BLaER1 (cell line): Measurements from ENCODE around the gene TBC1D21.

Source experiments
- H3K27ac ChIP-seq: shearing (Covaris generic); formaldehyde crosslinking; 2 replicates; pipeline ENCODE4 v1.8.1; 2022
- H3K27me3 ChIP-seq: shearing (Covaris generic); formaldehyde crosslinking; 2 replicates; pipeline ENCODE4 v1.8.1; 2022
- H3K36me3 ChIP-seq: shearing (Covaris generic); formaldehyde crosslinking; 2 replicates; pipeline ENCODE4 v1.8.1; 2022
- H3K4me1 ChIP-seq: shearing (Covaris generic); formaldehyde crosslinking; 2 replicates; pipeline ENCODE4 v1.8.1; 2022
- H3K4me2 ChIP-seq: shearing (Covaris generic); formaldehyde crosslinking; 2 replicates; pipeline ENCODE4 v1.8.1; 2022
- H3K4me3 ChIP-seq: shearing (Covaris generic); formaldehyde crosslinking; 2 replicates; pipeline ENCODE4 v1.8.1; 2022
- H3K9ac ChIP-seq: shearing (Covaris generic); formaldehyde crosslinking; 2 replicates; pipeline ENCODE4 v1.8.1; 2022
- H3K9me3 ChIP-seq: shearing (Covaris generic); formaldehyde crosslinking; 2 replicates; pipeline ENCODE4 v1.8.1; 2022
- H4K20me1 ChIP-seq: shearing (Covaris generic); formaldehyde crosslinking; 2 replicates; pipeline ENCODE4 v1.8.1; 2022
- Cebpa-rat ChIP-seq: shearing (Covaris generic); IDR thresholded peaks from 2 replicates; pipeline ENCODE4 v1.8.1; 2022

The TBC1D21 gene

DNA sequence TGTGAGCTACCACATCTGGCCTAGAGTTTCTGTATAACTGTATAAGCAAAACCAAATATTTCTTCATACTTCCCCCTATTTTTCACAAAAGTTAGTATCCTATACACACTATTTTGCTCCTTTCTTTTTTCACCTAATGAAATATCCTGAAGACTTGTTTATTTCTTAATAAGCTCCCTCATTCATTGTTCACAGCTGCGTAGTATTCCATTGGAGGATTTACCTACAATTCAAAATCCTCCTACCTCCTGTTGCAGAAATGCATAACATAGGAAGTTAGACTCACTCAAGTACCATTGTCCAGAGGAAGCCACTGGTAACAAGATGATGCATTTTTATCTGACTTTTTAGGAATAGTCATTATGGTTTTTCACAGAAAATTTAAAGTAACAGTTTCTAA lies 29.6 kb upstream of the TBC1D21 start:
- Histone ChIP-seq H3K36me3 (no peaks in the 10 kb centered on the region), H3K9me3 (no peaks in the 10 kb centered on the region), H3K4me1 (peaks cover 6% of the 10 kb centered on the region; the same call in 1 of the 2 replicates), H3K27ac (no peak overlapping the region), H3K4me3 (no peak overlapping the region), H4K20me1 (no peaks in the 10 kb centered on the region), H3K9ac (no peak overlapping the region), H3K27me3 (no peaks in the 10 kb centered on the region), H3K4me2 (no peak overlapping the region)
- no peak for TF ChIP-seq Cebpa-rat

DNA sequence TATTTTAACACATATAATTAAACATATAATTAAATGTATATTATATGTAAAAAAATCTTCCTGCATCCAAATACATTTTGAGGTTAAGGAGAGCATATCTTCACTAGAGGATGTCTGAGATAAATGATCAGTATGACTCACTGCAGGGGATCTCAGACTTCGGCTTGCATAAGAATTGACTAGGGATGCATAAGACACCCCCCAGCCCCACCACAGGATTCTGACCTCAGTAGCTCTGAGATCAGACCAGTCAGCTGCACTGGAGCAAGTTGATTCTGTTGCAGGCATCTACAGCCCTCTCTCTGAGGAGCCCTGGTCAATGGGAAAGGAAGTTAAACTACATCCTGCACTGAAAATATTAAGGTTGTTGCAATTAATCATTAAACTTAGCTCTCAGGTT lies 29.0 kb upstream of the TBC1D21 start:
- Histone ChIP-seq H3K9me3 (no peaks in the 10 kb centered on the region), H3K4me1 (peaks cover 6% of the 10 kb centered on the region; the same call in 1 of the 2 replicates), H3K27me3 (no peaks in the 10 kb centered on the region), H3K4me3 (no peak overlapping the region), H3K4me2 (no peak overlapping the region), H3K36me3 (no peaks in the 10 kb centered on the region), H3K9ac (no peak overlapping the region), H4K20me1 (peaks cover 3% of the 10 kb centered on the region; the same call in 1 of the 2 replicates), H3K27ac (no peak overlapping the region)
- TF ChIP-seq Cebpa-rat = no peak

DNA sequence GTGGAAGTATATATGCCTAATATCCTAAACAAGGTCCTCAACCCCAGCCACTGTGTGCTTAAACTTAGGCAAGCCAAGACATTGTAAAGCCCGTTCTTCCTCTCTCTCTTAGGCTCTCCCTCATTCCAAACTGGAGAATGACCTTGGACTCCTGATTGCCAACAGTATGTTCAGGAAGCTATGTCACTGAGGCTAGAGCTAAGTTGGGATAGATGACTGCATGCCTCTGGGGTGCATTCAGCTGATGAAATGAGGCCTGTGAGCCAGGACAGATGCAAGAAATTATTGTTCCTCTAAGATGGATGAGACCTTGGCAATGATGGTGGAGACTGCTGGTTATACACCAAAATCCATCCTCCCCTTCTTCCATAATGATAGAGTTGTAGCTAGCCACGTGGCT lies 27.9 kb upstream of the TBC1D21 start:
- Histone ChIP-seq H3K27me3 (no peaks in the 10 kb centered on the region), H3K9me3 (no peaks in the 10 kb centered on the region), H3K9ac (no peak overlapping the region), H4K20me1 (peaks cover 14% of the 10 kb centered on the region; the same call in 1 of the 2 replicates), H3K27ac (no peak overlapping the region), H3K36me3 (no peaks in the 10 kb centered on the region), H3K4me2 (no peak overlapping the region), H3K4me3 (no peak overlapping the region), H3K4me1 (peaks cover 6% of the 10 kb centered on the region; the same call in 1 of the 2 replicates)
- no peak for TF ChIP-seq Cebpa-rat

DNA sequence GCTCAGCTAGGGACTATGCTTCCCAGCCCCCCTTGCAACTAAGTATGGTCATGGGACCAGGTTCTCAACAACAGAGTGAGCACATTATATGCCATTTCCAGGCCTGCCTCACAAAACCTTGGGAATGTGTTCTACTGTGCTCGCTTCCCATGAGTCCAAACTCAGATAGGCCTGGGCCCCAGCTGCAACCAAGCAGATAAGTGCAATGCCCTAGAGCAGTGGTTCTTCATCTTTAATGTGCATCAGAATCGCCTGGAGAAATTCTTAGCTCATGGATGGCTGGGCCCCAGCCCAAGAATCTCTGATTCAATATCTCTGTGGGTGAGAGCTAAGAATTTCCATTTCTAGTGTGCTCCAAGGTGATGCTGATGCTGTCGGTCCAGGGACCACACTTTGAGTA lies 27.5 kb upstream of the TBC1D21 start:
- Histone ChIP-seq H3K27ac (no peak overlapping the region), H3K9ac (no peak overlapping the region), H3K4me2 (no peak overlapping the region), H3K9me3 (no peaks in the 10 kb centered on the region), H4K20me1 (peaks cover 16% of the 10 kb centered on the region; the same call in 1 of the 2 replicates), H3K4me3 (no peak overlapping the region), H3K4me1 (peaks cover 6% of the 10 kb centered on the region; the same call in 1 of the 2 replicates), H3K27me3 (no peaks in the 10 kb centered on the region), H3K36me3 (no peaks in the 10 kb centered on the region)
- TF ChIP-seq Cebpa-rat = no peak

DNA sequence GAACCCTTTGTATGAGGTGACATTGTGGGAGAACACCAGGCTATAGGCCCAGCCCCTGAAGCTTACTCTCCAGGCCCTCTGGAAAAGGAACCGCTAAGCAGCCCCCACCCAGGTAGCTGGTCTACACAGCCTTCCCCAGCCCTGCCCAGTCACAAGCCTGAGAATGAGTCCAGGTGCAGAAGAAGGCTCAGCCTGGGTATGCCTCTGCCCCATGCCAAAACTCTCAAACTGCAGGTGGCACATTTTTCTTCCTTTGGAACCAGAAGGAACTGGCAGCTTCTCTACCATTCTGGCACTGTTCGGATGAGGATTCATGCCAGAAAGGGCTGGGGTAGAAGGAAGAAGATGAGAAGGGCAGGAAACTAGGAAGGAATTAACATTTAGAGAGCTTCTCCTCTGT lies 23.7 kb upstream of the TBC1D21 start:
- Histone ChIP-seq H3K4me3 (no peak overlapping the region), H3K36me3 (no peaks in the 10 kb centered on the region), H3K4me1 (no peaks in the 10 kb centered on the region), H4K20me1 (peaks cover 23% of the 10 kb centered on the region; the same call in 1 of the 2 replicates), H3K9me3 (no peaks in the 10 kb centered on the region), H3K9ac (no peak overlapping the region), H3K4me2 (no peak overlapping the region), H3K27ac (no peak overlapping the region), H3K27me3 (no peaks in the 10 kb centered on the region)
- no peak for TF ChIP-seq Cebpa-rat

DNA sequence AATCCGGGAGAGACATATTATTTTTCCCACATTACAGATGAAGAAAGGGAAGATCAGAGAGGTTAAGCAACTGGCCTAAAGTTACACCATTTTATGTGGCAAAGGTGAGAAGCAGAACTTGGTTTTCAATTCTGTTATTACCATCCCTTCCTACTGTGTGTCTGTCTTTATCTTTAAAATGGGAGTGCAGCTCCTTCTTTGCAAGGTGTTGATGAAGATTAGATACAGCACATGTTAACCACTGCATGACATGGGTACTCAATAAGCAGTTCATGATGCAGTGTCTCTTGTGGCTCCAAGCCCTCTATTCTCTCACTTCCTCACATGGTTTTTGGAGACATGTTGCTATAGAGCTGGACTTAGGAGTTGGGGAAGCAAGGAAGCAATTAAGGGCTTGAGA lies 23.1 kb upstream of the TBC1D21 start:
- H3K4me3 ChIP-seq = no peak overlapping the region
- H3K36me3 ChIP-seq = no peaks in the 10 kb centered on the region
- no peak for TF ChIP-seq Cebpa-rat
- H4K20me1 ChIP-seq = peaks cover 27% of the 10 kb centered on the region; the same call in 1 of the 2 replicates
- no peak overlapping the region for H3K9ac ChIP-seq
- H3K4me2 ChIP-seq = no peak overlapping the region
- H3K27me3 ChIP-seq = no peaks in the 10 kb centered on the region
- H3K9me3 ChIP-seq = no peaks in the 10 kb centered on the region
- H3K27ac ChIP-seq = no peak overlapping the region
- no peaks in the 10 kb centered on the region for H3K4me1 ChIP-seq

DNA sequence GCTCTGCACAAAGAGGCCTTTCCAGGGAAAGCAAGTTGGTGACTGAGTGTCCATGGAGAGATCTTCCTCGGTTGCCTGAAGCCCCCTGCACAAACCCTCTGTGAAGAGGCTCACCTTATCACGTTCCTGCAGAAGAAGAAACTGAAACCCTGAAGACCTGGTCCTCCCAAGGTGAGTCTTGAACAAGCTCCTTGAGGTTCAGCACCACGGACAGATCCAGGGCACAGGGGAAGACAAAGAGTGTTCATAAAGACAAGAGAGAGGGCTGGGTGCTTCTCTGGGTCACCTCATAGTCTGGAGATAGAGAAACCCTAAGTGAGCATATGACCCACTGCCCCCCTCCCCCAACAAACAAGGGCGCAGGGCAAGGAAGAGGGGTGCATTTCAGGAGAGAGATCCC lies 21.7 kb upstream of the TBC1D21 start:
- H4K20me1 ChIP-seq = peaks cover 40% of the 10 kb centered on the region
- H3K9ac ChIP-seq = no peak overlapping the region
- no peak overlapping the region for H3K4me3 ChIP-seq
- H3K27me3 ChIP-seq = no peaks in the 10 kb centered on the region
- H3K27ac ChIP-seq = no peak overlapping the region
- no peaks in the 10 kb centered on the region for H3K9me3 ChIP-seq
- H3K36me3 ChIP-seq = no peaks in the 10 kb centered on the region
- TF ChIP-seq Cebpa-rat = no peak
- peaks cover 10% of the 10 kb centered on the region for H3K4me1 ChIP-seq
- no peak overlapping the region for H3K4me2 ChIP-seq

DNA sequence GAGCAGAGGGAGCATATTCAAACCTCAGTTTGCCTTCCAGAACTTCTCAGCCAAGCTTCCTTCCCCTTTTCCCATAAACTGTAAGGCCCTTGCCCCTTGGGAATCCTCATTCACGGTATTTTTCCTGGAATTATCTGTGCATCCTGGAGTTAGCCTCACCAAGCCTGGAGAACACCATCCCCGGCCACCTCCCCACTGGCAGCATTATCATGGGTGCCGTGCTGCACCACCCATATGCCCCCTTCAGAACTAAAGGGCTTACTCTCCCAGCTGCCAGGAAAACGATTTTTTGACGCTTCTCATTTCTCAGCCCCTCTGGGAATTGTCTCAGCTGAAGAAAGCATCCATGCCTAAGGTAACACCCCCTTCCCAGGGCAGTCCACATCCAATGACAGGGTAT lies 20.9 kb upstream of the TBC1D21 start:
- no peak overlapping the region for H3K9ac ChIP-seq
- no peaks in the 10 kb centered on the region for H3K27me3 ChIP-seq
- no peak overlapping the region for H3K4me3 ChIP-seq
- no peaks in the 10 kb centered on the region for H3K9me3 ChIP-seq
- H4K20me1 ChIP-seq = peaks cover 47% of the 10 kb centered on the region
- H3K4me1 ChIP-seq = peaks cover 18% of the 10 kb centered on the region
- no peak for TF ChIP-seq Cebpa-rat
- H3K27ac ChIP-seq = no peak overlapping the region
- no peak overlapping the region for H3K4me2 ChIP-seq
- no peaks in the 10 kb centered on the region for H3K36me3 ChIP-seq

DNA sequence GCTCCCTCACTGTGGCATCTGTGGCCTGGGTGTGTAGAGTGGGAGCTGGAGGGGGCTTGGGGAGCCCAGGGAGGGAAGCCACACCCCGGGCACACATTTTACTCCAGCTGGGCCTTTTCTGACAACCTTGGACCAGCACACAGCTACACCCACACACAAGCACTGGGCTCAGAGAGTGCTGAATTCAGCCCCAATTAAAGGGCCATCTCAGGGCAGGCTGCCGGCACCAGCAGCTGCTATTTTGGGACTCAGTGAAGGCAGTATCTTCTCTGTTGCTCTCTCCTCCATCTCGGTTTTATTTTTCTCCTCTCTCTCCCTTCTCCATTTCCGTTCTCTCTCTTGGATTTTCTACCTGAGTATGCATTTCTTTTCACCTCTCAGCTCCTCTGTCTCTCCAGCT lies 19.1 kb upstream of the TBC1D21 start:
- Histone ChIP-seq H3K9ac (no peak overlapping the region), H3K36me3 (no peaks in the 10 kb centered on the region), H3K4me2 (no peak overlapping the region), H3K27ac (no peak overlapping the region), H3K4me1 (peaks cover 29% of the 10 kb centered on the region), H3K9me3 (no peaks in the 10 kb centered on the region), H3K4me3 (no peak overlapping the region), H3K27me3 (no peaks in the 10 kb centered on the region), H4K20me1 (peaks cover 46% of the 10 kb centered on the region)
- no peak for TF ChIP-seq Cebpa-rat

DNA sequence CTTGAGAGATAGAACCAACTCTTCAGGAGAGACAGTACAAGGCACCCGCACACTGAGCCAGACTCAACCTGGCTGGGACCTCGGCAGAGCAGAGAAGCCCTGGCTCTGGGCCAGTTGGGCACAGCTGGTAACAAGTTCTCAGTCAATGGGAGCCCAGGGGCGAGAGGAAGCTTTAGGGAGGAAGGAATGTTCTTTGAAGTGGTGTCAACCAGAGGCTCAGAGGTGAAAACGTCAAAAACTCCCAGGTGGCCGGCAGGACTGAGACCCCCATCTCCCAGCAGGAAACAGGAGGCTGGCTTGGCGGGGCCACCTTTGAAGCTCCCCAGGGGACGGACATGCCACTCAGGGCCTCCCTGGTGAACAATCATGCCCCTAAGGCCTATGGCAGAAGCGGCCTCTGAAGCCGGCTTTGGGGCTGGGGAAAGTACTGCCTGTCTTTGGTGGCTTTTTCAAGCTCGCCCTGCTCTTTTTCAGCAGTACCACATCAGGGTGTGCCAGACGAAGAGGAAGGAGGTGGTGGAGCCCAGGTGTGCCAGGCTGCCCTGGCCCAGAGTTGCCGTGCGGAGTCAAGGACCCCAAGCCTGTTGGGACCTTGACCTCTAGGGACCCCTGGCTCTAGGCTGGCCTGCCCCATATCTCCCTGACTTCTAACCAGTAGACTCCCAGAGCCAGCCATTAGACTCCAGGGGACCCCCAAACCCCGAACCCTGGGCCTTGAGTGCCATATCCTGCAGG lies 16.7 kb upstream of the TBC1D21 start:
- Histone ChIP-seq H3K9me3 (no peaks in the 10 kb centered on the region), H3K4me3 (no peak overlapping the region), H3K27ac (peak overlapping the region; percentile 42; the same call in 1 of the 2 replicates), H3K27me3 (no peaks in the 10 kb centered on the region), H3K9ac (no peak overlapping the region), H3K4me1 (peaks cover 29% of the 10 kb centered on the region), H3K4me2 (peak overlapping the region; percentile 88), H4K20me1 (peaks cover 32% of the 10 kb centered on the region), H3K36me3 (no peaks in the 10 kb centered on the region)
- TF ChIP-seq Cebpa-rat = no peak
